ENCODE data around the gene KIFC1.

- TF ChIP-seq, protein P1, sequence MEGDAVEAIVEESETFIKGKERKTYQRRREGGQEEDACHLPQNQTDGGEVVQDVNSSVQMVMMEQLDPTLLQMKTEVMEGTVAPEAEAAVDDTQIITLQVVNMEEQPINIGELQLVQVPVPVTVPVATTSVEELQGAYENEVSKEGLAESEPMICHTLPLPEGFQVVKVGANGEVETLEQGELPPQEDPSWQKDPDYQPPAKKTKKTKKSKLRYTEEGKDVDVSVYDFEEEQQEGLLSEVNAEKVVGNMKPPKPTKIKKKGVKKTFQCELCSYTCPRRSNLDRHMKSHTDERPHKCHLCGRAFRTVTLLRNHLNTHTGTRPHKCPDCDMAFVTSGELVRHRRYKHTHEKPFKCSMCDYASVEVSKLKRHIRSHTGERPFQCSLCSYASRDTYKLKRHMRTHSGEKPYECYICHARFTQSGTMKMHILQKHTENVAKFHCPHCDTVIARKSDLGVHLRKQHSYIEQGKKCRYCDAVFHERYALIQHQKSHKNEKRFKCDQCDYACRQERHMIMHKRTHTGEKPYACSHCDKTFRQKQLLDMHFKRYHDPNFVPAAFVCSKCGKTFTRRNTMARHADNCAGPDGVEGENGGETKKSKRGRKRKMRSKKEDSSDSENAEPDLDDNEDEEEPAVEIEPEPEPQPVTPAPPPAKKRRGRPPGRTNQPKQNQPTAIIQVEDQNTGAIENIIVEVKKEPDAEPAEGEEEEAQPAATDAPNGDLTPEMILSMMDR (IDR thresholded peaks at IDR 0.05; ENCODE audit: low read depth, low read length) = no peak
- no peak for TF ChIP-seq POLR2A (IDR thresholded peaks at IDR 0.05; ENCODE audit: extremely low read depth, insufficient read length)
Measured at GRCh38 chr6:33372526-33373123, 19.0 kb upstream of the KIFC1 start.
